ENCODE measurements around the gene SLC25A33. TPM values are rescaled to one million over a fixed set of nuclear protein-coding genes. Genes with fewer than 3 reads are reported as not detected.

Gene SLC25A33
- total RNA-seq, 1 donor from 2014 or later, result 13.3 TPM

GRCh38 chr1:9495854-9496374, 43.4 kb upstream of the SLC25A33 start:
- no peak overlapping the region for H3K4me3 Mint-ChIP-seq

GRCh38 chr1:9500756-9501754, 38.2 kb upstream of the SLC25A33 start:
- Mint-ChIP-seq H3K27me3 (ENCODE audit: low read depth) (no peaks in the 10 kb centered on the region), H3K4me3 (no peak overlapping the region), H3K27ac (ENCODE audit: unreplicated experiment) (no peak overlapping the region), H3K9me3 (no peaks in the 10 kb centered on the region), H3K36me3 (ENCODE audit: low read depth) (no peaks in the 10 kb centered on the region), H3K4me1 (no peaks in the 10 kb centered on the region)
- no peak for TF ChIP-seq CTCF (conservative IDR thresholded peaks at IDR 0.05)
- DNase-seq (ENCODE audit: low read depth, low spot score), result no peak

More at GRCh38 chr1:9495854-9496374, 43.4 kb upstream of the SLC25A33 start:
- DNase-seq (ENCODE audit: low read depth, low spot score), result no peak
- no peaks in the 10 kb centered on the region for H3K36me3 Mint-ChIP-seq (ENCODE audit: low read depth)
- H3K27ac Mint-ChIP-seq (ENCODE audit: unreplicated experiment), result no peak overlapping the region
- H3K4me1 Mint-ChIP-seq, result peaks cover 4% of the 10 kb centered on the region
- peaks cover 19% of the 10 kb centered on the region for H3K27me3 Mint-ChIP-seq (ENCODE audit: low read depth)
- no peaks in the 10 kb centered on the region for H3K9me3 Mint-ChIP-seq
- TF ChIP-seq CTCF (conservative IDR thresholded peaks at IDR 0.05), result no peak

GRCh38 chr1:9503001-9503675, 36.1 kb upstream of the SLC25A33 start:
- Mint-ChIP-seq H3K4me3 (no peak overlapping the region), H3K36me3 (ENCODE audit: low read depth) (no peaks in the 10 kb centered on the region), H3K9me3 (no peaks in the 10 kb centered on the region), H3K27me3 (ENCODE audit: low read depth) (no peaks in the 10 kb centered on the region), H3K4me1 (no peaks in the 10 kb centered on the region), H3K27ac (ENCODE audit: unreplicated experiment) (no peak overlapping the region)
- TF ChIP-seq CTCF (conservative IDR thresholded peaks at IDR 0.05), result no peak
- no peak for DNase-seq (ENCODE audit: low read depth, low spot score)

GRCh38 chr1:9505143-9505542, 34.1 kb upstream of the SLC25A33 start:
- H3K27me3 Mint-ChIP-seq (ENCODE audit: low read depth), result no peaks in the 10 kb centered on the region
- TF ChIP-seq CTCF (conservative IDR thresholded peaks at IDR 0.05), result no peak
- H3K27ac Mint-ChIP-seq (ENCODE audit: unreplicated experiment), result no peak overlapping the region
- H3K9me3 Mint-ChIP-seq, result no peaks in the 10 kb centered on the region
- no peaks in the 10 kb centered on the region for H3K4me1 Mint-ChIP-seq
- no peak for DNase-seq (ENCODE audit: low read depth, low spot score)
- no peaks in the 10 kb centered on the region for H3K36me3 Mint-ChIP-seq (ENCODE audit: low read depth)
- no peak overlapping the region for H3K4me3 Mint-ChIP-seq

- Mint-ChIP-seq H3K27me3 (ENCODE audit: low read depth) (no peaks in the 10 kb centered on the region), H3K9me3 (no peaks in the 10 kb centered on the region)
Observed at GRCh38 chr1:9506901-9507300, 32.4 kb upstream of the SLC25A33 start.

More at GRCh38 chr1:9506901-9507300, 32.4 kb upstream of the SLC25A33 start:
- no peak overlapping the region for H3K4me3 Mint-ChIP-seq
- no peak for TF ChIP-seq CTCF (conservative IDR thresholded peaks at IDR 0.05)
- no peaks in the 10 kb centered on the region for H3K4me1 Mint-ChIP-seq
- no peak overlapping the region for H3K27ac Mint-ChIP-seq (ENCODE audit: unreplicated experiment)
- H3K36me3 Mint-ChIP-seq (ENCODE audit: low read depth), result no peaks in the 10 kb centered on the region
- no peak for DNase-seq (ENCODE audit: low read depth, low spot score)
